Urothelium cell line (cell line): ENCODE measurements around the gene NPFF.

Experiments used
- DNase-seq: peaks from one replicate; pipeline ENCODE4 v3.0.0; 2011; ENCODE audit warnings: low spot score, mixed read lengths
- FAIRE-seq: peaks from 2 replicates; lab custom pipeline; 2011; peaks lifted over from hg19 to GRCh38; lab: Jason Lieb, UNC

NPFF gene

GRCh38 chr12:53479331-53479730, 28.0 kb downstream of the NPFF start:
- FAIRE-seq: no peak

GRCh38 chr12:53478865-53479264, 28.4 kb downstream of the NPFF start:
- no peak for FAIRE-seq
- no peak for DNase-seq

More at GRCh38 chr12:53479331-53479730, 28.0 kb downstream of the NPFF start:
- no peak for DNase-seq

GRCh38 chr12:53476769-53477209, 30.5 kb downstream of the NPFF start:
- FAIRE-seq (no peak), DNase-seq (no peak)

- FAIRE-seq (no peak), DNase-seq (no peak)
These were observed 32.5 kb downstream of the NPFF start for GRCh38 chr12:53474819-53475218.

GRCh38 chr12:53474077-53474476, 33.2 kb downstream of the NPFF start:
- DNase-seq (no peak), FAIRE-seq (no peak)

GRCh38 chr12:53472056-53472582, 35.2 kb downstream of the NPFF start:
- DNase-seq (no peak), FAIRE-seq (no peak)

GRCh38 chr12:53468282-53468681, 39.0 kb downstream of the NPFF start:
- no peak for DNase-seq
- FAIRE-seq: no peak

GRCh38 chr12:53467880-53468279, 39.4 kb downstream of the NPFF start:
- DNase-seq (no peak), FAIRE-seq (no peak)

GRCh38 chr12:53467082-53467481, 40.2 kb downstream of the NPFF start:
- DNase-seq (no peak), FAIRE-seq (no peak)

GRCh38 chr12:53466640-53467039, 40.6 kb downstream of the NPFF start:
- FAIRE-seq (no peak), DNase-seq (no peak)

GRCh38 chr12:53465679-53466078, 41.6 kb downstream of the NPFF start:
- DNase-seq: no peak
- no peak for FAIRE-seq

GRCh38 chr12:53464685-53465418, 42.4 kb downstream of the NPFF start:
- no peak for FAIRE-seq
- no peak for DNase-seq

- FAIRE-seq (no peak), DNase-seq (no peak)
These were observed 43.3 kb downstream of the NPFF start for GRCh38 chr12:53463802-53464560.

- no peak for DNase-seq
- no peak for FAIRE-seq
These were observed 44.3 kb downstream of the NPFF start for GRCh38 chr12:53462935-53463334.

GRCh38 chr12:53461591-53461990, 45.7 kb downstream of the NPFF start:
- DNase-seq (no peak), FAIRE-seq (no peak)

GRCh38 chr12:53461059-53461458, 46.2 kb downstream of the NPFF start:
- FAIRE-seq (no peak), DNase-seq (no peak)

GRCh38 chr12:53459097-53459496, 48.2 kb downstream of the NPFF start:
- no peak for DNase-seq
- no peak for FAIRE-seq
